SK-N-SH (cell line): ENCODE results near the gene MIPOL1. TPM values are rescaled to one million over a fixed set of nuclear protein-coding genes. Genes with fewer than 3 reads are reported as not detected.
"Not testable (repeated sequence)": the region's sequence is repeated elsewhere in the genome, so short reads cannot be mapped to it uniquely, and the experiment has no call there.

Source experiments
- CTCF ChIA-PET: fragments of 300-600, 350-600 bp; formaldehyde crosslinking; extraction: SDS; loops from one replicate; lab custom pipeline; 2021; lab: Yijun Ruan, JAX
- POLR2A ChIA-PET: fragments of 350-600 bp; sonication (Branson Sonifier 250); formaldehyde crosslinking; extraction: SDS; loops from one replicate; lab custom pipeline; 2020; ENCODE audit warnings: antibody characterized with exemption, inconsistent platforms; lab: Yijun Ruan, JAX
- DNase-seq: peaks from one replicate; pipeline ENCODE4 v3.0.0; 2012
- H2AFZ ChIP-seq: fragments of 200-600 bp; sonication (generic); 2 replicates; pipeline ENCODE4 v1.8.1; 2016; ENCODE audit warnings: antibody characterized with exemption, mild to moderate bottlenecking, low read depth
- H3F3A ChIP-seq: fragments of 200-600 bp; sonication (generic); replicated peaks from 2 replicates; pipeline ENCODE3; 2016; ENCODE audit warnings: antibody characterized with exemption, mild to moderate bottlenecking; ENCODE audit not compliant: insufficient read depth
- H3K27ac ChIP-seq, 2 experiments: fragments of 200-500 bp in 1 of 2; fragments of 200-600 bp in 1 of 2; sonication (Bioruptor generic) in 1 of 2; sonication (generic), shearing (Covaris generic) in 1 of 2; 2 replicates each; pipeline versions ENCODE4 v1.5.1 to v1.6.1; 2014 to 2016; ENCODE audit warnings: low read depth in 2 of 2, inconsistent platforms in 1 of 2, low read length in 1 of 2, mild to moderate bottlenecking in 1 of 2, mixed read lengths in 1 of 2
- H3K27me3 ChIP-seq: fragments of 200-600 bp; sonication (generic), shearing (Covaris generic); 2 replicates; pipeline ENCODE4 v1.6.1; 2016; ENCODE audit warnings: mixed run types; ENCODE audit not compliant: insufficient read depth
- H3K36me3 ChIP-seq, 2 experiments: fragments of 200-500 bp in 1 of 2; fragments of 200-600 bp in 1 of 2; sonication (Bioruptor generic) in 1 of 2; sonication (generic) in 1 of 2; replicated peaks in 1 of 2; 2 replicates each; pipeline versions ENCODE3 to v1.5.1; 2014 to 2016; ENCODE audit warnings: low read length in 1 of 2, mild to moderate bottlenecking in 1 of 2; ENCODE audit not compliant: insufficient read depth in 2 of 2, control insufficient read depth in 1 of 2
- H3K4me1 ChIP-seq, 2 experiments: fragments of 200-500 bp in 1 of 2; fragments of 200-600 bp in 1 of 2; sonication (Bioruptor generic) in 1 of 2; sonication (generic), shearing (Covaris generic) in 1 of 2; 2 replicates each; pipeline versions ENCODE4 v1.5.1 to v1.6.1; 2014 to 2016; ENCODE audit warnings: low read depth in 1 of 2, low read length in 1 of 2, mixed run types in 1 of 2; ENCODE audit not compliant: insufficient read depth in 2 of 2, control insufficient read depth in 1 of 2
- H3K4me2 ChIP-seq: fragments of 200-600 bp; sonication (generic), shearing (Covaris generic); 2 replicates; pipeline ENCODE4 v1.6.1; 2017; ENCODE audit warnings: mixed run types
- H3K4me3 ChIP-seq, 2 experiments: fragments of 200-500 bp in 1 of 2; fragments of 200-600 bp in 1 of 2; sonication (Bioruptor generic) in 1 of 2; sonication (generic), shearing (Covaris generic) in 1 of 2; 2 replicates each; pipeline versions ENCODE4 v1.5.1 to v1.8.1; 2014 to 2016; ENCODE audit warnings: low read depth in 2 of 2, inconsistent platforms in 1 of 2, low read length in 1 of 2, mild to moderate bottlenecking in 1 of 2, mixed read lengths in 1 of 2, moderate library complexity in 1 of 2
- H3K79me2 ChIP-seq: fragments of 200-600 bp; sonication (generic); 2 replicates; pipeline ENCODE4 v1.8.1; 2017; ENCODE audit warnings: mild to moderate bottlenecking; ENCODE audit not compliant: insufficient read depth
- H3K9ac ChIP-seq: fragments of 200-600 bp; sonication (generic); 2 replicates; pipeline ENCODE4 v1.6.1; 2017; ENCODE audit warnings: mixed run types
- H3K9me2 ChIP-seq: fragments of 200-600 bp; sonication (generic); 2 replicates; pipeline ENCODE4 v1.6.1; 2017; ENCODE audit warnings: mixed run types
- H3K9me3 ChIP-seq: fragments of 200-600 bp; sonication (generic); 2 replicates; pipeline ENCODE4 v1.6.1; 2017; ENCODE audit warnings: mixed run types, mild to moderate bottlenecking, moderate library complexity
- H4K20me1 ChIP-seq: fragments of 200-600 bp; sonication (generic); 2 replicates; pipeline ENCODE4 v1.6.1; 2017; ENCODE audit warnings: mild to moderate bottlenecking, mixed run types; ENCODE audit not compliant: insufficient read depth
- CHD2 ChIP-seq: fragments of 150-350 bp; IDR thresholded peaks from 2 replicates; pipeline ENCODE4 v1.6.1; 2018; ENCODE audit warnings: low read length; ENCODE audit not compliant: partially characterized antibody
- EP300 ChIP-seq, 2 experiments: IDR thresholded peaks; 2 replicates each; pipeline versions ENCODE4 v1.4.0 to v1.6.1; 2012; ENCODE audit warnings: borderline replicate concordance in 1 of 2, low read depth in 1 of 2, low read length in 1 of 2
- FOSL2 ChIP-seq: IDR thresholded peaks from 2 replicates; pipeline ENCODE4 v1.4.0; 2012; ENCODE audit warnings: low read depth, mild to moderate bottlenecking, moderate library complexity, borderline replicate concordance
- POLR2AphosphoS5 ChIP-seq: IDR thresholded peaks from 2 replicates; pipeline ENCODE4 v1.6.1; 2012; ENCODE audit warnings: low read depth, low read length
- RAD21 ChIP-seq: IDR thresholded peaks from 2 replicates; pipeline ENCODE4 v1.6.1; 2012; ENCODE audit warnings: mild to moderate bottlenecking, low read length
- TAF1 ChIP-seq: IDR thresholded peaks from 2 replicates; pipeline ENCODE4 v1.6.1; 2012; ENCODE audit warnings: low read depth, mild to moderate bottlenecking, low read length, moderate library complexity, borderline replicate concordance
- USF2 ChIP-seq: fragments of 150-350 bp; IDR thresholded peaks from 2 replicates; pipeline ENCODE4 v1.6.1; 2017; ENCODE audit warnings: antibody characterized with exemption, low read length, low read depth, borderline replicate concordance
- WGBS: methylation state at CpG from one replicate; pipeline ENCODE4 v1.1.6; 2017; ENCODE audit warnings: low lambda C conversion rate; 5-methylcytosine and 5-hydroxymethylcytosine counted together
- polyA plus RNA-seq, 3 experiments: library from polyadenylated mRNA; depleted of rRNA; stranded (reverse); fragments of >200 nt; gene quantifications; 2 replicates each; pipeline ENCODE4 v1.2.3, GENCODE V29; 2012

Gene MIPOL1
- polyA plus RNA-seq, 1 of the 3 experiments (the other 2 are of a cell fraction), result 0.23 TPM

- TF ChIP-seq TAF1 (no peak), POLR2AphosphoS5 (no peak), FOSL2 (no peak), RAD21 (no peak), EP300 (IDR thresholded peaks at IDR 0.05; ENCODE audit: borderline replicate concordance in 1 of 2, low read depth in 1 of 2, low read length in 1 of 2) (no peak), USF2 (no peak)
- TF ChIP-seq, all 33 proteins: peak for 0
Measured at GRCh38 chr14:37203423-37203822, 5.7 kb downstream of the MIPOL1 start (continued).

GRCh38 chr14:37205623-37206605 lies 8.2 kb downstream of the MIPOL1 start:
- H3K79me2 ChIP-seq, H3K4me1 ChIP-seq, DNase-seq, H3F3A ChIP-seq, CTCF ChIA-PET, H3K27ac ChIP-seq, H3K9ac ChIP-seq, H3K27me3 ChIP-seq, H2AFZ ChIP-seq, H3K4me2 ChIP-seq, H3K9me2 ChIP-seq, H3K36me3 ChIP-seq, H4K20me1 ChIP-seq, POLR2A ChIA-PET, H3K9me3 ChIP-seq, H3K4me3 ChIP-seq: not testable (repeated sequence)
- WGBS, result 37% methylated on average over 3 of the region's 7 CpGs

DNA sequence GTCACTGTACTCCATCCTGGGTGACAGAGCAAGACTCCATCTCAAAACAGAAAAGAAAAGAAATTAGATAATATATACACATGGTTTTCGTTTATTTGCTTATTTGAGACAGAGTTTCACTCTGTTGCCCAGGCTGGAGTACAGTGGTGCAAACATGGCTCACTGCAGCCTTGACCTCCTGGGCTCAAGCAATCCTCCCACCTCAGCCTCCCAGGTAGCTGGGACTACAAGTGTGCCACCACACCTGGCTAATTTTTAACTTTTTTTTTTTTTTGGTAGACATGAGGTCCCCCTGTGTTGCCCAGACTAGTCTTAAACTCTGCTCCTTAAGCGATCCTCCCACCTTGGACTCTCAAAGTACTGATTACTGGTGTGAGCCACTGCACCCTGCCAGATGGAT lies 11.9 kb downstream of the MIPOL1 start:
- H2AFZ ChIP-seq, H3K27me3 ChIP-seq, H3K4me3 ChIP-seq, H3K9me3 ChIP-seq, H4K20me1 ChIP-seq, H3K4me1 ChIP-seq, POLR2A ChIA-PET, H3K27ac ChIP-seq, H3K79me2 ChIP-seq, DNase-seq, H3F3A ChIP-seq, H3K9ac ChIP-seq, H3K4me2 ChIP-seq, CTCF ChIA-PET, H3K9me2 ChIP-seq, H3K36me3 ChIP-seq: not testable (repeated sequence)
- WGBS, result 31% methylated on average over 2 of the region's 2 CpGs

DNA sequence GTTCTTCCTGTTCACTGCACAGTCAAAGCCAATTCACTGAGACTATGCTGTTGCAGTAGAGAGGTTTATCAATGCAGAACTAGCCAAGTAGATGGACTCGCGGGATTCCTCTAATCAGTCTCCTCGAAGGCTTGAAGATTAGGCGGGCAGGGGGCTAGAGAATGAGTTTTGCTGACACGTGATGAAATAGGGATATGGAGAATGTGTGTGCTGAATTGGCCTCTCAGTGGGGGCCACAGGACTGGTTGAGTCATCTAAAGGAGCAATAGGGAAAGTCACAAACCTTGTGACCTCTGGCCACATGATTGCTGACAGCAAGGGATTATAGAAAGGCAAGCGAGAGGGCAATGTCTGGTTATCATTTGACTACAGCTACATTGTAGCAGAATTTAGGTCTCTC lies 12.7 kb downstream of the MIPOL1 start:
- H3K27ac ChIP-seq, result no peak overlapping the region
- H3K79me2 ChIP-seq, result no peaks in the 10 kb centered on the region
- 31% methylated on average over 6 of the region's 6 CpGs for WGBS
- no peak for DNase-seq
- H3K4me3 ChIP-seq, result no peak overlapping the region
- no peak for TF ChIP-seq CHD2
- no peaks in the 10 kb centered on the region for H3F3A ChIP-seq
- no peaks in the 10 kb centered on the region for H3K27me3 ChIP-seq
- no peaks in the 10 kb centered on the region for H3K36me3 ChIP-seq
- no peaks in the 10 kb centered on the region for H3K9me3 ChIP-seq
- ChIA-PET CTCF (no interaction called here), POLR2A (no interaction called here)
- no peak overlapping the region for H3K9ac ChIP-seq
- no peak overlapping the region for H2AFZ ChIP-seq
- H3K4me1 ChIP-seq, result no peaks in the 10 kb centered on the region
- no peaks in the 10 kb centered on the region for H4K20me1 ChIP-seq
- H3K4me2 ChIP-seq, result no peak overlapping the region
- no peaks in the 10 kb centered on the region for H3K9me2 ChIP-seq
